Measurements from ENCODE around the gene KRT79.

KRT79 gene

GRCh38 chr12:52813203-52813819 lies 20.8 kb downstream of the KRT79 start:
- no peaks in the 10 kb centered on the region for H3K36me3 ChIP-seq (replicated peaks)
- H3K4me3 ChIP-seq (ENCODE audit: low read depth, low read length), result no peak overlapping the region
- H3K27me3 ChIP-seq (replicated peaks), result peaks cover under 1% of the 10 kb centered on the region
- no peak for TF ChIP-seq CTCF (IDR thresholded peaks at IDR 0.05; ENCODE audit: low read depth, low read length, missing control alignments)
- in situ Hi-C loops (cut with HindIII; ENCODE audit: low pct_ligation_motif_present, low sequenced_read_pairs), result no loop called here
- H3K27ac ChIP-seq, result no peak overlapping the region
- no peak for DNase-seq

- Histone ChIP-seq H3K36me3 (replicated peaks) (no peaks in the 10 kb centered on the region), H3K4me3 (ENCODE audit: low read depth, low read length) (no peak overlapping the region), H3K27ac (no peak overlapping the region), H3K27me3 (replicated peaks) (no peaks in the 10 kb centered on the region)
- in situ Hi-C loops (cut with HindIII; ENCODE audit: low pct_ligation_motif_present, low sequenced_read_pairs), result no loop called here
- no peak for DNase-seq
- no peak for TF ChIP-seq CTCF (IDR thresholded peaks at IDR 0.05; ENCODE audit: low read depth, low read length, missing control alignments)
These were observed 21.4 kb downstream of the KRT79 start for GRCh38 chr12:52812749-52813148.

GRCh38 chr12:52812073-52812400 lies 22.1 kb downstream of the KRT79 start:
- no peak overlapping the region for H3K27ac ChIP-seq
- TF ChIP-seq CTCF (IDR thresholded peaks at IDR 0.05; ENCODE audit: low read depth, low read length, missing control alignments), result no peak
- no peak overlapping the region for H3K4me3 ChIP-seq (ENCODE audit: low read depth, low read length)
- no peaks in the 10 kb centered on the region for H3K27me3 ChIP-seq (replicated peaks)
- in situ Hi-C loops (cut with HindIII; ENCODE audit: low pct_ligation_motif_present, low sequenced_read_pairs), result no loop called here
- no peak for DNase-seq
- no peaks in the 10 kb centered on the region for H3K36me3 ChIP-seq (replicated peaks)

DNA sequence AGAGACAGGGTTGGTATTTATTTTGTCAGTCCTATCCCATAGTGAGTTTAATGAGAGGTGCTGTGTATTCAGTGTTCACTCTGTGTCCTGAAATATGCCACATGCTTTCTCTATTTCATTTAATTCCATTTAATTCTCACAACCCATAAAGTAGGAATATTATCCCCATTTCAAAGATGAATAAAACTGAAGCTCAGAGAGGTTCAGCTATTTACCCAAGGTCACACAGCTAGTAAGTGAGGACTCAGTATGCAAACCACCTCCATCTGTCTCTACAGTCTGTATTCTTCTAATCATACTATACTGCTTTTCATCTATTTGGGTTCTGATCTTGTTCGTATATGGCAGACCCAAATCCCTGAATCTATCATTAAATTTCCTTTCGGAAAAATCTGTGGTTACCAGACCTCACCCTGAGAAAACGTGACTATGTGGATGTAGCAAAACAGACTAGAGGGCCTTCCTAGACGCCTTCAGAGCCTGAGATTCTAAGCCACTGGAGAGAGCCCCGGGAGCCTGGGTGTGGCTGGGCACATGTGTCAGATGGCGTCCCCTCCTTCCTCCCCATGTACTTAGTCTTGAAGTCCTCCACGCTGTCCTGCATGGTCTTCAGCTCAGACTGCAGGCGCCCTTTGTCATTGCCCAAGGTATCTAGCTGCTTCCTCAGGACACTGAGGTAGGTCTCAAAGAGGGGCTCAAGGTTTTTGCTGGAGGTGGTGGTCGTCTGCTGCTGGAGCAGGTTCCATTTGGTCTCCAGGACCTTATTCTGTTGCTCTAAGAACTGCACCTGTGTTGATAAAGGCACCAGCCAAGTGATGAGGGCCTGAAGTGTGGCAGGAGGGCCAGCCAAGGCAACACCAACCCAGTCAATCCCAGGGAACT lies 22.7 kb downstream of the KRT79 start:
- in situ Hi-C loops (cut with HindIII; ENCODE audit: low pct_ligation_motif_present, low sequenced_read_pairs), result no loop called here
- Histone ChIP-seq H3K4me3 (ENCODE audit: low read depth, low read length) (no peak overlapping the region), H3K27ac (no peak overlapping the region), H3K27me3 (replicated peaks) (no peaks in the 10 kb centered on the region), H3K36me3 (replicated peaks) (no peaks in the 10 kb centered on the region)
- DNase-seq, result no peak
- TF ChIP-seq CTCF (IDR thresholded peaks at IDR 0.05; ENCODE audit: low read depth, low read length, missing control alignments), result no peak

GRCh38 chr12:52810554-52810953 lies 23.6 kb downstream of the KRT79 start:
- Histone ChIP-seq H3K27me3 (replicated peaks) (no peaks in the 10 kb centered on the region), H3K4me3 (ENCODE audit: low read depth, low read length) (no peak overlapping the region), H3K36me3 (replicated peaks) (no peaks in the 10 kb centered on the region), H3K27ac (no peak overlapping the region)
- DNase-seq, result no peak
- in situ Hi-C loops (cut with HindIII; ENCODE audit: low pct_ligation_motif_present, low sequenced_read_pairs), result no loop called here
- TF ChIP-seq CTCF (IDR thresholded peaks at IDR 0.05; ENCODE audit: low read depth, low read length, missing control alignments), result no peak
